Ascending aorta (tissue), 2 donors: ENCODE measurements around the gene SNCAIP. TPM values are rescaled to one million over a fixed set of nuclear protein-coding genes. Genes with fewer than 3 reads are reported as not detected.

ENCODE experiments used
- DNase-seq, 2 donors: peaks; one replicate each; pipeline ENCODE4 v3.0.0-alpha.2; 2019; ENCODE audit warnings: low spot score in 2 of 2
- H3K27ac ChIP-seq, 2 donors: fragments of 200-600 bp; sonication (generic); one replicate each; pipeline ENCODE4 v1.5.1; 2016 to 2017; ENCODE audit warnings: mild to moderate bottlenecking in 1 of 2
- H3K27me3 ChIP-seq: fragments of 200-600 bp; sonication (generic); one replicate; pipeline ENCODE4 v1.5.1; 2017
- H3K36me3 ChIP-seq, 2 donors: fragments of 200-600 bp; sonication (generic); one replicate each; pipeline ENCODE4 v1.5.1; 2016
- H3K4me1 ChIP-seq, 2 donors: fragments of 200-600 bp; sonication (generic); one replicate each; pipeline ENCODE4 v1.5.1; 2016 to 2017; ENCODE audit warnings: mild to moderate bottlenecking in 1 of 2
- H3K4me3 ChIP-seq, 2 donors: fragments of 200-600 bp; sonication (generic); one replicate each; pipeline ENCODE4 v1.5.1; 2016 to 2017; ENCODE audit warnings: mild to moderate bottlenecking in 1 of 2
- H3K9me3 ChIP-seq, 2 donors: fragments of 200-600 bp; sonication (generic); one replicate each; pipeline ENCODE4 v1.5.1; 2016
- intact Hi-C: fragments of 100-400 bp; cut with DNase I; formaldehyde crosslinking; loops from one replicate; pipeline ENCODE4 v1.15.1; 2023
- total RNA-seq: library from RNA; depleted of rRNA; stranded (reverse); fragments of >200 nt; gene quantifications from one replicate; pipeline ENCODE4 v1.1.0, GENCODE V29; 2016
- TF ChIP-seq, protein P1 (sequence below), 3 experiments: fragments of 200-600 bp in 2 of 3; fragments of 450-650 bp in 1 of 3; sonication (generic) in 2 of 3; IDR thresholded peaks; one replicate each; pipeline ENCODE4 v1.5.1; 2016 to 2019; ENCODE audit warnings: antibody characterized with exemption in 3 of 3, mild to moderate bottlenecking in 1 of 3, moderate library complexity in 1 of 3

The SNCAIP gene
- total RNA-seq, 1 donor from 2014 or later: 2.9 TPM

DNA sequence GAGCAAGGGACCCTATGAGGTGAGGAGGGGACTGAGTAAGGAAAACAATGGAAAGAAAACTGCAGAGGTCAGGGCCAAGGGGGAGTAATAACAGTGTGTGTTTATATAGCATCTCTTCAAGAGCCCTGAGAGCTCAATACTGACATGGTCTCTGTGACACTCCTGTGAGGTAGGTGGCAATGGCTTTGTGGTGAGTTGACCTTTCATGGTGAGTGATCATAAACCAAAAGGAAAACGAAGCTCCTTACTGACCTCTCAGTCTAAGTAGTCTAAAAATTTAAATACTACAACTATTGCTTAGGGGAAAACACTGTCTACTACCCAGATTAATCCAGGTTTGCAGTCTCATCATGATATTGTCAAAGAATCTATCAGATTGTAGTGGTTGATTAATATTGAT, 130.9 kb downstream of the SNCAIP start:
- no peaks in the 10 kb centered on the region for H3K27me3 ChIP-seq
- peaks cover 0 to 9% of the 10 kb centered on the region in 2 donors for H3K4me1 ChIP-seq
- intact Hi-C loops: no loop called here
- peak overlapping the region; percentile 43 to 53 for H3K27ac ChIP-seq
- TF ChIP-seq, protein P1, sequence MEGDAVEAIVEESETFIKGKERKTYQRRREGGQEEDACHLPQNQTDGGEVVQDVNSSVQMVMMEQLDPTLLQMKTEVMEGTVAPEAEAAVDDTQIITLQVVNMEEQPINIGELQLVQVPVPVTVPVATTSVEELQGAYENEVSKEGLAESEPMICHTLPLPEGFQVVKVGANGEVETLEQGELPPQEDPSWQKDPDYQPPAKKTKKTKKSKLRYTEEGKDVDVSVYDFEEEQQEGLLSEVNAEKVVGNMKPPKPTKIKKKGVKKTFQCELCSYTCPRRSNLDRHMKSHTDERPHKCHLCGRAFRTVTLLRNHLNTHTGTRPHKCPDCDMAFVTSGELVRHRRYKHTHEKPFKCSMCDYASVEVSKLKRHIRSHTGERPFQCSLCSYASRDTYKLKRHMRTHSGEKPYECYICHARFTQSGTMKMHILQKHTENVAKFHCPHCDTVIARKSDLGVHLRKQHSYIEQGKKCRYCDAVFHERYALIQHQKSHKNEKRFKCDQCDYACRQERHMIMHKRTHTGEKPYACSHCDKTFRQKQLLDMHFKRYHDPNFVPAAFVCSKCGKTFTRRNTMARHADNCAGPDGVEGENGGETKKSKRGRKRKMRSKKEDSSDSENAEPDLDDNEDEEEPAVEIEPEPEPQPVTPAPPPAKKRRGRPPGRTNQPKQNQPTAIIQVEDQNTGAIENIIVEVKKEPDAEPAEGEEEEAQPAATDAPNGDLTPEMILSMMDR (IDR thresholded peaks at IDR 0.05): no peak
- H3K36me3 ChIP-seq: peaks cover 0 to 6% of the 10 kb centered on the region in 2 donors
- DNase-seq: no peak
- H3K9me3 ChIP-seq: no peaks in the 10 kb centered on the region
- no peak overlapping the region for H3K4me3 ChIP-seq

- peaks cover 0 to 6% of the 10 kb centered on the region in 2 donors for H3K36me3 ChIP-seq
- H3K4me1 ChIP-seq: peaks cover 0 to 9% of the 10 kb centered on the region in 2 donors
- DNase-seq: no peak
- H3K9me3 ChIP-seq: no peaks in the 10 kb centered on the region
- no peak overlapping the region for H3K4me3 ChIP-seq
- no peak overlapping the region for H3K27ac ChIP-seq
- no peaks in the 10 kb centered on the region for H3K27me3 ChIP-seq
- TF ChIP-seq, protein P1 (IDR thresholded peaks at IDR 0.05): no peak
- intact Hi-C loops: no loop called here
Observed at GRCh38 chr5:122444411-122444810, 132.4 kb downstream of the SNCAIP start.

DNA sequence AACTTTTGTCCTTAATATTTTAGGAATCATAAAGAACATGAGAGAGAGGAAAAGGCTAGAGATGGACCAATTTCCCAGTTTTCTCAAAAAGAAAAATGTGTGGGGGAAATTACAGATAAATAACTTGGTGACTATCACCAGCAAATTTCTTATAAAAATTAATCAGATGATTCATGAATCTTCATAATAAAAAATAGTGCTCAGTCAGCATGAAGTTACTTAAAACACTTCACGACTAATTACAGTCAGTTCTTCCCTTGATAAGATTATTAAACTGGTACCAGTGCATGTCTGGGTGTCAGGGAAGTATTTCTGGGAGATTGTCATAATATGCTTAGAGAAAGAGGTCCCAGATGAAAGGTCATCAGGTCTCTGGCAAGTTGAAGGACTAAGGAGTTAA, 133.0 kb downstream of the SNCAIP start:
- no peak for DNase-seq
- intact Hi-C loops: no loop called here
- peaks cover 0 to 9% of the 10 kb centered on the region in 2 donors for H3K36me3 ChIP-seq
- H3K9me3 ChIP-seq: no peaks in the 10 kb centered on the region
- H3K27me3 ChIP-seq: no peaks in the 10 kb centered on the region
- H3K4me3 ChIP-seq: no peak overlapping the region
- H3K27ac ChIP-seq: no peak overlapping the region
- TF ChIP-seq, protein P1 (IDR thresholded peaks at IDR 0.05): no peak
- peaks cover 0 to 9% of the 10 kb centered on the region in 2 donors for H3K4me1 ChIP-seq

- DNase-seq: no peak
- TF ChIP-seq, protein P1 (IDR thresholded peaks at IDR 0.05): no peak
- Histone ChIP-seq H3K27me3 (no peaks in the 10 kb centered on the region), H3K4me3 (no peak overlapping the region), H3K36me3 (peaks cover 0 to 28% of the 10 kb centered on the region in 2 donors), H3K9me3 (no peaks in the 10 kb centered on the region), H3K4me1 (peaks cover 0 to 6% of the 10 kb centered on the region in 2 donors), H3K27ac (no peak overlapping the region)
- intact Hi-C loops: no loop called here
Observed at GRCh38 chr5:122447072-122447471, 135.0 kb downstream of the SNCAIP start.

DNA sequence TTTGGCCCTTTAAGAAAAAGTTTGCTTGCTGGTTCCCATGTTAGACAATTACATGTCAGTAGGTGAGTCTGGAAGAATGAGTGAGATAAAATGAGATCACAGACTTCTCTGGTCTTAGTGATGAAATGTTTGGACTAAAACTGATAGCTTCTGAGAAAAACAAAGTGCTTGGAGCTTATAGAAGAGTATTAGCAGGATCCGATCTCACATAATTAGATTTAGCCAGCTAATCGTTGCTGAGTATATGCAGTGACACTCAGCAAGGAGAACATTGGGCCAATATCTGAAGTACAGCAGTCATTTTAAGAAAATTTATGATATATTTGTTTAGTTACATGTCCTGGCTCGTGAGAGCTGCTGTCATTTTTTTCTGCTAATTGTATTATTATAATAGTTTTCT, 135.8 kb downstream of the SNCAIP start:
- Histone ChIP-seq H3K4me1 (peaks cover 0 to 2% of the 10 kb centered on the region in 2 donors), H3K27me3 (no peaks in the 10 kb centered on the region), H3K4me3 (no peak overlapping the region), H3K27ac (no peak overlapping the region), H3K9me3 (no peaks in the 10 kb centered on the region), H3K36me3 (peaks cover 0 to 29% of the 10 kb centered on the region in 2 donors)
- TF ChIP-seq, protein P1 (IDR thresholded peaks at IDR 0.05): no peak
- DNase-seq: no peak
- intact Hi-C loops: no loop called here

DNA sequence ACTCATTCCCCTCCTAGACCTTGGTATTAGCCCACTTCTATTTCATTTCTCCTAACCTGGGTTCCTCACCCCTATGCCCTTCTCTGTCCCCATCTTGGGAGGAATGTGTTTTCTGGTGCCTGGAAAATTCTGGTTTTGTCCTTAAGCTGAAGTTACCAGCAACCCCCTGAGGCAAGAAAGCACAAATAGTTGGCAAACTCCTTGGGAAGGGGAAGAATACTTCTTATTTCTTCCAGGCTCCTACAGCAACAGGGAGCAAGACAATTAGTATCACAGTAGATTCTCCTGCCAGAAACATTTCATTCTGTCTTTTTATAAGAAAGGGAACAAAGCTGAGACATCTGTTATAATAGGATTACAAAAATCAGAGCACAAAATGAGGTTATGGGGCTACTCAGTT, 142.5 kb downstream of the SNCAIP start:
- Histone ChIP-seq H3K27me3 (no peaks in the 10 kb centered on the region), H3K36me3 (peaks cover 0 to 23% of the 10 kb centered on the region in 2 donors), H3K4me1 (peaks cover 0 to 4% of the 10 kb centered on the region in 2 donors), H3K27ac (no peak overlapping the region), H3K9me3 (no peaks in the 10 kb centered on the region), H3K4me3 (no peak overlapping the region)
- TF ChIP-seq, protein P1 (IDR thresholded peaks at IDR 0.05): no peak
- no peak for DNase-seq
- intact Hi-C loops: no loop called here
